GM21576 (cell line): ENCODE results near the gene NACA.
A peak's percentile ranks its signal among the peaks of the same experiment; 100 is the strongest.
"Not testable (repeated sequence)": the region's sequence is repeated elsewhere in the genome, so short reads cannot be mapped to it uniquely, and the experiment has no call there.

Source experiments
- ATAC-seq: cut with Tn5 transposase; IDR thresholded peaks from one replicate; pipeline ENCODE4 v1.9.1; 2021; ENCODE audit warnings: mild to moderate bottlenecking, moderate library complexity; ENCODE audit not compliant: unreplicated experiment

The NACA gene

DNA sequence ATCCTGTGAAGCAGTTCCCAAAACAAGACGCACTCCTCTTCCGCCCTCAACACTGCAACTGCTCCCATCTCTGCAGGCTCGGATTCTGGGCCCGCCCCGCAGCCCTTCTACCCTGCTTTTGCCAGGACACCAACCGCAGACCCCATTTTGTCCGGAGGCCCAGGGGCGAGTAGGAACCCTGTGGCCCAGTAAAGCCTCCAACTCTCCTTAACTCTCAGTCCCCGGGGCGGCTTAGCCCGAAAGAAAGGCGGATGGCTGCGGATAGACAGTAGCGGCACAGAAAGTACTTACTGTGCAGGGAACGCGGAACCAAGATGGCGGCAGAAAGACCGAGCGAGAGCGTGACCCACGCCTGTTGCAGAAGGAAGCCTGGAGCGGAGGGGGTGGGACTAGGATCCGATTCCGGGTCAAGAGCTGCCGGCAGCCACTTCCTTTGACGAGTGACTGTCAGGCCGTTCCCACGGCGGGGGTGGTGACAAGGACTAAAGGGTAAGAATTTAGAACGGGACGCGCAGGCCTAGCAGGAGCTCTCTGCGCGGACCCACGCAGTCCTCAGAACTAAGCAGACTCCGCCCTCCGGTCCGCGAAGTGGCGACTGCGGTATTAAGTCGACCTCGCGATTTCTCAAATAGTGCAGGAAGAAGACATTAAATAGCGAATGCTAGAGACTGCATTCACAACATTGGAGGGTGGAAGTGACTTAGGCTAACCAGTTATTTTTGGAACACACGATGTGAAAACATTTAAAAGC is at the start of gene NACA:
NACA (minus strand) TSS at position 328 of the 751 bp plus-strand sequence. CDS start 778 bp downstream, outside the sequence.
- ATAC-seq = peak; percentile 93

DNA sequence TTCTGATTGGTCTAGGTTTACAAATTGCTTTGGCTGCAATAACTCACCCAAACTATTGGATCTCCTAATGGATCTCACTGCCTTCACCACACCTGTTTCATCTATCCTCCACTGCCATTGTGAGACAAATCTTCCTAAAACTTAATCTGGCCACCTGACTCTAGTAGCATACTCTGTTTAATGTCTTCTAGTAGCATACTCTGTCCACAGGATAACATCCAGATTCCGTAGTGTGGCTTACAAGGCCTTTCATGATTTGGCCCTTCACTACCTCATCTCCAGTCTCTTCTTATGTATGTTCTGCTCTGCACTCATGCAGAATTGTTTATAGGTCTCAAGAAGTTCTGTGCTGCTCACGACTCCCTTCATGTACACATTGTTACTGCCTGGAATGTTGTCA is 48.0 kb upstream of the NACA start:
- no peak for ATAC-seq

DNA sequence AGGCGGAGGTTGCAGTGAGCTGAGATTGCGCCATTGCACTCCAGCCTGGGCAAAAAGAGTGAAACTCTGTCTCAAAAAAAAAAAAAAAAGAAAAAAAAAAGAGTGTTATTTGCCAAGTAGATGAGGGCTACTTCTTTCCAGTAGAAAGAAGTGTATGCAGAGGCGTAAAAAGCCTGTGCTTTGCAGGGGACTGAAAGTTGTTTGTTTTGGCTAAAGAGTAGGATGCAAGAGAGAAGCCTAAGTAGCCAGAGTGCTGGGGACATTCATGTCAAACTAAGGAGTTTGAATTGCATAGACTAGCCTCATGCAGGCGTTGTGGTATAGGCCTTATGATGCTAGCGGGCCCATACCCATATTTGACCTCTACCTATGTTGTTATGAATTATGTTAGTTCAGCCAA is 47.5 kb upstream of the NACA start:
- no peak for ATAC-seq

DNA sequence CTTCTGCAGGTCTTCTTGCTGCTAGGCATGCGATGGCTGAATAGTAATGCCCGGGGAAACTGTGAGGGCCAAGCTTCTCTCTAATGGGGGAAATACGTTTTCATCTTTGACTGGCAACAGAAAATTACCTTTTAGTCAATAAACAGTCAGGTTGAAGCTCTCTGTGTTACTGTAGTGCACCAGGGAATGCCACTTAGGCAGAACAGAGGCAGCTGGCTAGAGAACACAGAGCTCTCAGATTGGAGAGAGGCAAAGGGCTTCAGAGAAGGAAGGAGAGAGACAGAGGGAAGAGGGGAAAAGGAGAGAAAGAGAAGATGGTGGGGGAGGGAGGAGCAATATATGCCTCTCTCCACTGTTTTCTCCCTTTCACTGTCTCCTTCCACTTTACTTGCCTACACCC is 44.8 kb upstream of the NACA start:
- ATAC-seq = no peak

DNA sequence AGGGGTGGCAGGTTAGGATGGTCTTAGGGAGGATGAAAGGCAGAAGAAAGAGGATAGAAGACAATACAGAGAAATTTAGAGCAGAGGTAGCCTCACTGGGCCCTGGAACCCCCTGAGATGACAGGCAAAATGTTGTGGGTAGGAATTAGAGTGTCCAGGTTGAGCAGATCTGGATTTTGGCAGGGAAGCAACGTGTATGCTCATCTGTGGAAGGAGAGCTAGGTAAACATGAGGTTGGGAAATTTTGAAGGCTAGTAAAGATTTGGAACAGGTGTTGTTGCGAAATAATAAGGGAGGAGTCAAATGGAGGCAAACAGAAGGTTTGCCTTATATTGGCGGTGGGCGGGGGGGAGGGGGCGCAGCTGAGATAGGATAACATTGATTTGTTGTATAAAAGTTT is 43.3 kb upstream of the NACA start:
- ATAC-seq = no peak

DNA sequence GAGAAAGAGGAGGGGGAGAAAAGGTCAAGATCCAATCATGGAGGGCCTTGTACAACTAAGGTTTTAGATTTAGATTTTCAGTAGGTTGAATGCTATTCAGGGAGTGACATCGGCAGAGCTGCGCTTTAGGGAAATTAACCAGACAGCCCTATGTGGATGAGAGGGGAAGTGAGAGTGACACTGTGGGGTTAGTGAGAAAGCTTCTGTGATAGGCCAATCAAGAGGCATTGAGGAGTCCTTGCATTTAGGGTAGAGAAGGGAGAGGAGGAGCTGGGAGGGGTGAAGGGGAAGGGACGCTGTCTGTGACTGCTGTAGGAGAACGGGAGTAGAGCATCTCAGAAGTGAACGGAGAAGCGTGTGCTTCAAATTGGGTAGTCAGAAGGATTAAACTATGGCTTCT is 41.4 kb upstream of the NACA start:
- peak; percentile 99 for ATAC-seq

DNA sequence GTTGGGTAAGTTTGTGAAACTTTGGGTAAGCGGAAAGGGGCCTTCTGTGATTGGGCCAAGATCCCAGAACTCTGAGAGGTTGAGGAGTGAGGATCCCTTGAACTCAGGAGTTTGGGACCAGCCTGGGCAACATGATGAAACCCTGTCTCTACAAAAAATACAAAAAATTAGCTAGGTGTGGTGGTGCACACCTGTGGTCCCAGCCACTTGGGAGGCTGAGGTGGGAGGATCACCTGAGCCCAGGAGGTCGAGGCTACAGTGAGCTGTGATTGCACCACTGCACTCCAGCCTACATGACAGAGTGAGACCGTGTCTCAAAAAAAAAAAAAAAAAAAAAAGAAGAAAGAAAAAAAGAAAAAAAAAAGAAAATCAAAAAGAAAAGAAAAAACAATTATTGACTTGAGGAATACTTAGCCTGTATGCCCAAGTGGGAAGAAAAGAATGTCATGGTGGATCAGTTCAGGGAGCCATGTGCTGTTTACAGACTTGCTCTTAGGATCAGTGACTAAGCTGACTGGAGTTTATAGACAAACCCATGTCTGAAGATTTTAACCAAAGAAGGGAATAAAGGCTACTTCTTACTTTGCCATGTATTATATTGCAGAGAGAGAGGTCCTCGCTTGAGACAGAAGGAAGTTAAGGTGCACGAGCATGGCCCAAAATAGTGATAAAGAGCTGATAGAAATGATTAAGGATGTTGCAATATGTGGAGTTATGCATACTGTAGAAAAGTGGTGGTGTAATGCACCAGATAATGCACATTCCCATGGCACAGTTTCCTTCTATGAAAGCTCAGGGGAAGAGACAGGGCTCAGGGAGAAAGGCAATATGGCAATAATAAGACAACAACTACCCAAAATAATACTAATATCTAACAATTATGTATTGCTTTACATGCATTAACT is 38.9 kb upstream of the NACA start:
- no peak for ATAC-seq

DNA sequence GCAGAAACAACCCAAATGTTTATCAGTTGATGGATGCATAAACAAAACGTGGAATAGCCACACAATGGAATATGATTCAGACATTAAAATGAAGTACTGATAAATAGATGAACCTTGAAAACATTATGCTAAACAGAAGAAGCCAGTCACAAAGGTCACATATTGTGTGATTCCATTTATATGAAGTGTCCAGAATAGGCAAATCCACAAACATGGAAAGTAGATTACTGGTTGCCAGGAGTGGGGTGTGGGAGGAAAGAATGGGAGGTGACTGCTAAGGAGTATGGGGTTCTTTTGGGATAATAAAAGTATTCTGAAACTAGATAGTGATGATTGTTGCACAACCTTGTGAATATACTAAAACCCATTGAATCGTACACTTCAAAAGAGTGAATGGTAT is 36.7 kb upstream of the NACA start:
- no peak for ATAC-seq

DNA sequence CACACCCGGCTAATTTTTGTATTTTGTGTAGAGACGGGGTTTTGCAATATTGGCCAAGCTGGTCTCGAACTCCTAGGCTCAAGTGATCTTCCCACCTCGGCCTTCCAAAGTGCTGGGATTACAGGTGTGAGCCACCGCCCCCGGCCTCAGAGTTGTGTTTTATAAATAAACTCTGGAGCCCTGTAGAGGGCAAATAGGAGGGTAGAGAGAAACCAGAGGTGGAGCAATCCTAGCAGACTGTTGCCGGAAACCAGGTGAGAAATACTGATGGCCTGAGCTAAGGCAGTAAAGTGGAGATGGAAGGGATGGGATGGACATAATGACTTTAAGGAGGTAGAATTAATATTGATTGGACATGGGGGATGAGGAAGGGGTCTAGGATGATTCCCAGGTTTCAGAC is 35.4 kb upstream of the NACA start:
- no peak for ATAC-seq

DNA sequence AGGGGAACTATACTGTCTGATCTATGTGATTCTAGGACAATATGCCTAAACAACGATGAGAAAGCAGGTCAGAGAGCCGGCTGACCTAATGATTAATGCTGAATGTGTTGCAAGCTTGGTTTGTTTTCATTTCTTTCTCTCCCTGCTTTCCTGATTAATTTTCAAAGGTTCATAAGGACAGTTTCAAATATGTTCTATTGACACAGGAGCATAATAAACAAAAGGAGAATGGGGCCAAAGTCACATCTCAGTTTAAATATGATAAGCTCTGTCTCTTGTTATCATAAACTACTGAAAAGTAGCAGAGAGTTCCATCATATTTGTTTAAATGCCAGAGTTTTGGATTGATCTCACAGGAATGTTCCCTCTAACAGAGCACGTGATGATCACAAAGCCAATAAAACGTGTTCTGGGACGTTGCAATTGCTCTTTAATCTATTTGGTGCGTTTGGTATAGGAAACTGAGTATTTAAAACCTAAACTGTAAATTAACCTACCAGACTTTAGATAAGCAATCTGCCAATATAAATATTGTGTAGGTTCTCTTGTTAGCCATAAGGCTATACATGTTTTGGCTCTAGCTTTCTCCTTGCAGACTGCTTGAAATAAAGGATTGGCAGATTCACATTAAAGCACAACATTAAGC is 34.3 kb upstream of the NACA start:
- no peak for ATAC-seq

DNA sequence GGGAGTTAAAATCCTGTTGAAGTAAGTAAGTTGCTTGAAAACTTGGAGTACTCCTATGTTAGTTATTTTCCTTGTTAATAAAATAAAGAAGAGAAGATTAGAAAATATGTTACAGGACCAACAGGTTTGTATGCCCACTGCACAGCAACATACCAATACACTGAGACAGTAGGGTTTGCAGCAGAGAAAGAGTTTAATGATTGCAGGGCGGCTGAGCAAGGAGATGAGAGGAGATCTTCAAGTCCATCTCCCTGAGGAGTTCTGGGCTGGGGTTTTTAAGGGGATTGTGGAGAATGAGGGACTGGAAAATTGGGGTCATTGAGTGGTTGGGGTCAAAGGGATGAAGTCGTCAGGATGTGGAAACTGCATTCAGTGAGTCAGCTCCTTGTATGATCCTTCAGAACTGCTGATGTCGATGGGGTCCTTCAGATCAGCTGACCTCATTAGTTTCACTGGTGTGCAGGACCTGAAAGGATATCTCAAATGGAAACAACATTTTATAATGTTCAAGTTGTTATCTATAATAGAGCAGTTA is 33.7 kb upstream of the NACA start:
- ATAC-seq = no peak

DNA sequence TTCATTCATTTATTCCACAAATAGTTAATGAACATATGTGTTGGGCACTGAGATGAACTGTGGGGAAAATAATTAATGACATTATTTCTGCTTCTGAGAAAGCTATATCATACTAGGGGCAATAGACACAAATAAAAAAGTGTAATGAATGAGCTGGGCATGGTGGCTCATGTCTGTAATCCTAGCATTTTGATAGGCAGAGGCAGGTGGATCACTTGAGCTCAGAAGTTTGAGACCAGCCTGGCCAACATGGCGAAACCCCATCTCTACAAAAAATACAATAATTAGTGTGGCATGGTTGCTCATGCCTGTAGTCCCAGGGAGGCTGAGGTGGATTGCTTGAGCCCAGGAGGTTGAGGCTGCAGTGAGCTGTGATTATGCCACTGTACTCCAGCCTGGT is 32.9 kb upstream of the NACA start:
- ATAC-seq = not testable (repeated sequence)

DNA sequence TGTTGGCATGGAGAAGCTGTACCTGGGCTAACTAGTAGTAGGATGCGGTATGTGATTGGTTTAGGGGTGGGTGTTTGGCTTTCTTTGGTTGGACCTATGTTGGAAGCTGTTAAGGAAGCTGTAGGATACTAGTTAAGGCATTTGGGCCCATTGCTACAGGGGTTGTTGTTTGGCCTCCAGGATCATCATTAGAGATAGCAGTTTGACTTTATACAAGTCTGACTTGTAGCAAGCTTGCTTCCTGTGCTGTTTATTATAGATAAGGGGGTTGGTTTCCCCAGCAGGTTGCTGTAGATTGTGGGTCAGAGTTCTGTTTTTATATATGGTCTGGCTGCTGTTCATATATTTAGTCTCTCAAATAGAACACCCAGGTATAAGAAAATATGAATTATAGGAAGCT is 28.5 kb upstream of the NACA start:
- ATAC-seq = no peak

DNA sequence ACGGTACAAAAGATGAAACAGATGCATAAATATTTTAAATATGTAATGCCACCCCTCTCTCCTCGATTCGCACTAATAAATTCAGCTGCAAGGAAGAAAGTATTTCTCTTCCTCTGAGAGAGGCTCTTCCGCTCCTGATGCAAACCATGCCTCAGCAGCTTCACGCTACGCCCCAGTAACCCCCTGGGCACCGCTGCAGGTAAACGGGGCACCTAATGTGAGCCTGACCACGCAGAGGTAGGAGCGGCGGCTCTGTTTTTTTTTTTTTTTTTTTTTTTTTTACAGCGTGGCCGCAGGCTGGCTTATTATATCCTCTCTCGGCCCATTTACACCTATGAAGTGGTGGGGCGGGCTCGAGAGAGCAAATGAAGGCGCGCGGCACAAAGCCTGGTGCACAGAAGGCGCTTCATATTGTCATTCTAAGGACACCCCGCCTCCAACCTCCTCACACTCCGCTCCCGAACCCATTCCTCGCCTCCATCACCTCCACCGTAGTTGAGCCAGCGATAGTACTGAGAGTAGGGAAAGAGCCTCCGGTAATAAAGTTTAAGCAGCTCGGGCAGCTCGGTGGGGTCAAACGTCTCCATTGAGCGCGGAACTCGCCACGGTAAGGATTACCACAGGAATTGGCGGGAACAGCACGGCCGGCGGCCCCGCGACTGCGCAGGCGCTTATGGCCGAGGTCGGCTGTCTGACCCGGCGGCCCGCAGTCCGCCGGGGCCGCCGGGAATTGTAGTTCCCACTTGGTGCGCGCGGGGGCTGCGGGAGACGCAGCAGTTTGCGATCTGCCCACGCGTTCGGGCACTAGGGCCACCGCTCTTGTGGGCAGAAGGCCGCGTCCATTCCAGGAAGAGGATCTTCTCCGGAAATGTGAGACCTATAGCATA is 26.9 kb upstream of the NACA start, which contains the start of gene PRIM1:
PRIM1 (minus strand) TSS at position 612 of the 887 bp plus-strand sequence; CDS start at position 587, 25 bp downstream.
- ATAC-seq = peak; percentile 69

DNA sequence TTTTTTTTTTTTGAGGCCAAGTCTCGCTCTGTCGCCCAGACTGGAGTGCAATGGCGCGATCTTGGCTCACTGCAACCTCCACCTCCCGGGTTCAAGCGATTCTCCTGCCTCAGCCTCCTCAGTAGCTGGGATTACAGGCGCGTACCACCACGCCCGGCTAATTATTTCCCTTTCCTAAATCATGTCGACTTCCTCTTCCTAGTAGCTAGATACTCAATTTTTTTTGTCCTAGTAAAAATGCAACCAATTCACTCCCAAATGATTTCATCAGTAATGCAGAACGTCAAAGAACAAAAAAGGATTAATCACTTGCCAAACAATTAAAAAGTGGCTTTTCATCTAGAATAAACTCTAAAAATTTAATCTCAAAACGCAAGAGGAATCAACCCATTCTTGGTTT is 25.5 kb upstream of the NACA start:
- not testable (repeated sequence) for ATAC-seq

DNA sequence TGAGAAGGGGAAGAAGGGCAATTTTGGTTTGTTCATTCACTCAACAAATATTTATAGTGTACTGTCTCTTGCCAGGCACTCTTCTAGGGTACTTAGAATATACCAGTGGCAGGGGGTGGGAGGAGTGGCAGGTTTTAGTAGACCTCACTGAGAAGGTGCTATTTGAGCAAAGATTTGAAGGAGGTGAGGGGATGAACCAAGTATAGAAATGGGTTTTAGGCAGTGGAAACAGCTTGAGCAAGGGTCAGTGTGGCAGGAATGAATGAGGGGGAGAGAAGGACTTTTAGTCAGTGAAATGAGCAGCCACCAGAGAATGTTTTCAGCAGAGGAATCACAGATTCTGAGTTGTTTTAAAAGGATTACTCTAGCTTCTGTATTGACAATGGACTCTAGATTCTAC is 24.8 kb upstream of the NACA start:
- no peak for ATAC-seq

DNA sequence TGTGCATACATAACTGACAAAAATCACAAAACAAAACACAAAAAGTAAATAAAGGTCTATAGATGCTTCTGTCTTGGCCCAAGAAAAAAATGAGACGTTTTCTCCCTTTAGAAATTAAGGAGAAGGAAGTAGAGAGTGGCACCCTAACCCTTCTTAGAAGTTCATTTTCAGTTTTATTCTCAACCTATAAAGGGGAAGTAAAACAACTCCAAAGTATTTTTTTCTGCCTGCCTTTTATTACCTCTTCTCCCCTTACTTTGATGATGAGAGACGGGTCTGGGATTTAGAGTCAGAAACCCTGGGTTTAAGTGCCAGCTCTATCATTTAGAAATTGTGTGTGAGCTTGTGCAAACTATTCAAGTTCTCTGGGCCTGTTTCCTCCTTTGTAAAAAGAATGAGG is 24.3 kb upstream of the NACA start:
- no peak for ATAC-seq

DNA sequence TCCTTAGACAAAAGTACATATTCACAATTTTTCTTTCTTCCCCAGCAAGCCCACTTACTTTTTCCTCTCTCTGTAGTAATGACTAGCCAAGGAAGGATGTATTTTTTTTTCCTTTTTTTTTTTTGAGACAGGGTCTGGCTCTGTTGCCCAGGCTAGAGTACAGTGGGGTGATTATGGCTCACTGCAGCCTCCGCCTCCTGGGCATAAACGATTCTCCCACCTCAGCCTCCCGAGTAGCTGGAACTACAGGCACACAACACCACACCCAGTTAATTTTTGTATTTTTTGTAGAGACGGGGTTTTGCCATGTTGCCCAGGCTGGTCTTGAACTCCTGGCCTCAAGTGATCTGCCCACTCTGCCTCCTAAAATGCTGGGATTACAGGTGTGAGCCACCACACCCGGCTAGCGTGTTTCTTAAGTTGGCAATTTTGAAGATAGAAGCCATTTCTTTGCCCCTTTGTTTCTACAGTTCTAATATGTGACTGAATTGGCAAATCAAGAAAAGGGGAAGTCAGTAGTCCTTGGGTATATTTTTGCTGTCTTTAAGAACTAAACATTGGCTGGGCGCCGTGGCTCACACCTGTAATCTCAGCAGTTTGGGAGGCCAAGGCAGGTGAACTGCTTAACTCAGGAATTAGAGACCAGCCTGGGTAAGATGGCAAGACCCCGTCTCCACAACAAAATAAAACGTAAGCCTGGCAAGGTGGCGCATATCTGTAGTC is 3.2 kb upstream of the NACA start:
- ATAC-seq = no peak

DNA sequence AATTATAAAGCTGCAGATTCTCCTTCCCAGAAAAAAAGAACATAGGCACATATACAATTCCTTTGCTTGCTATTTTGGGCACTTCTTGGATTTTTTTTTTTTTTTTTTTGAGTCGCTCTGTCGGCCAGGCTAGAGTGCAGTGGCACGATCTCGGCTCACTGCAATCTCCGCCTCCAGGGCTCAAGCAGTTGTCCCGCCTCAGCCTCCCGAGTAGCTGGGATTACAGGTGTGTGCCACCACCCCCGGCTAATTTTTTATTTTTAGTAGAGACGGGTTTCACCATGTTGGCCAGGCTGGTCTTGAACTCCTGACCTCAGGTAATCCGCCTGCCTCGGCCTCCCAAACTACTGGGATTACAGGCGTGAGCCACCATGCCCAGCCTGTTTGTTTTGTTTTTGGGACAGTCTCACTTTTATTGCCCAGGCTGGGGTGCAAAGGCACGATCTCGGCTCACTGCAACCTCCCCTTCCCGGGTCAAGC is 1.1 kb upstream of the NACA start:
- ATAC-seq = not testable (repeated sequence)
